Measurements from ENCODE around the gene PPP1R3C. TPM values are rescaled to one million over a fixed set of nuclear protein-coding genes. Genes with fewer than 3 reads are reported as not detected.
A peak's percentile ranks its signal among the peaks of the same experiment; 100 is the strongest.

Gene PPP1R3C
- total RNA-seq, 2 experiments from 2014 or later: not detected

- Histone ChIP-seq H3K9me3 (ENCODE audit: low read length) (no peaks in the 10 kb centered on the region), H3K4me1 (ENCODE audit: insufficient read depth, low read length, poor library complexity, severe bottlenecking) (no peaks in the 10 kb centered on the region), H3K27ac (ENCODE audit: low read depth, low read length, poor library complexity, severe bottlenecking) (no peak overlapping the region), H2AFZ (ENCODE audit: low read length) (no peak overlapping the region), H3K4me3 (ENCODE audit: low read depth, low read length, poor library complexity, severe bottlenecking) (no peak overlapping the region), H4K20me1 (ENCODE audit: insufficient read depth, low read length) (no peaks in the 10 kb centered on the region), H3K79me2 (ENCODE audit: insufficient read depth, low read depth, low read length) (no peaks in the 10 kb centered on the region), H3K4me2 (ENCODE audit: low read length) (no peak overlapping the region), H3K36me3 (ENCODE audit: insufficient read depth, low read length) (no peaks in the 10 kb centered on the region), H3K9me2 (ENCODE audit: insufficient read depth, low read length) (no peaks in the 10 kb centered on the region)
- DNase-seq (ENCODE audit: low spot score): no peak
- BruUV-seq (replicated peaks): no TSS peak
- ChIA-PET POLR2A (interaction anchor here (0.6 to 0.7 kb wide), 2 partner anchors 14 to 321 kb away, joined by 3 read pairs; no protein-coding TSS in a partner anchor), CTCF (ENCODE audit: unreplicated experiment) (no interaction called here)
- TF ChIP-seq EZH2phosphoT487 (IDR thresholded peaks at IDR 0.05; ENCODE audit: borderline replicate concordance, low read depth, low read length): no peak
- TF ChIP-seq, protein P1, sequence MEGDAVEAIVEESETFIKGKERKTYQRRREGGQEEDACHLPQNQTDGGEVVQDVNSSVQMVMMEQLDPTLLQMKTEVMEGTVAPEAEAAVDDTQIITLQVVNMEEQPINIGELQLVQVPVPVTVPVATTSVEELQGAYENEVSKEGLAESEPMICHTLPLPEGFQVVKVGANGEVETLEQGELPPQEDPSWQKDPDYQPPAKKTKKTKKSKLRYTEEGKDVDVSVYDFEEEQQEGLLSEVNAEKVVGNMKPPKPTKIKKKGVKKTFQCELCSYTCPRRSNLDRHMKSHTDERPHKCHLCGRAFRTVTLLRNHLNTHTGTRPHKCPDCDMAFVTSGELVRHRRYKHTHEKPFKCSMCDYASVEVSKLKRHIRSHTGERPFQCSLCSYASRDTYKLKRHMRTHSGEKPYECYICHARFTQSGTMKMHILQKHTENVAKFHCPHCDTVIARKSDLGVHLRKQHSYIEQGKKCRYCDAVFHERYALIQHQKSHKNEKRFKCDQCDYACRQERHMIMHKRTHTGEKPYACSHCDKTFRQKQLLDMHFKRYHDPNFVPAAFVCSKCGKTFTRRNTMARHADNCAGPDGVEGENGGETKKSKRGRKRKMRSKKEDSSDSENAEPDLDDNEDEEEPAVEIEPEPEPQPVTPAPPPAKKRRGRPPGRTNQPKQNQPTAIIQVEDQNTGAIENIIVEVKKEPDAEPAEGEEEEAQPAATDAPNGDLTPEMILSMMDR (conservative IDR thresholded peaks at IDR 0.05; ENCODE audit: low read length): no peak
- intact Hi-C loops (cut with micrococcal nuclease; ENCODE audit: unreplicated experiment): loop anchor here (5.0 kb wide), 1 partner anchor 340 kb away; no protein-coding TSS in a partner anchor
Measured at GRCh38 chr10:91636892-91637291, 4.0 kb upstream of the PPP1R3C start.

DNA sequence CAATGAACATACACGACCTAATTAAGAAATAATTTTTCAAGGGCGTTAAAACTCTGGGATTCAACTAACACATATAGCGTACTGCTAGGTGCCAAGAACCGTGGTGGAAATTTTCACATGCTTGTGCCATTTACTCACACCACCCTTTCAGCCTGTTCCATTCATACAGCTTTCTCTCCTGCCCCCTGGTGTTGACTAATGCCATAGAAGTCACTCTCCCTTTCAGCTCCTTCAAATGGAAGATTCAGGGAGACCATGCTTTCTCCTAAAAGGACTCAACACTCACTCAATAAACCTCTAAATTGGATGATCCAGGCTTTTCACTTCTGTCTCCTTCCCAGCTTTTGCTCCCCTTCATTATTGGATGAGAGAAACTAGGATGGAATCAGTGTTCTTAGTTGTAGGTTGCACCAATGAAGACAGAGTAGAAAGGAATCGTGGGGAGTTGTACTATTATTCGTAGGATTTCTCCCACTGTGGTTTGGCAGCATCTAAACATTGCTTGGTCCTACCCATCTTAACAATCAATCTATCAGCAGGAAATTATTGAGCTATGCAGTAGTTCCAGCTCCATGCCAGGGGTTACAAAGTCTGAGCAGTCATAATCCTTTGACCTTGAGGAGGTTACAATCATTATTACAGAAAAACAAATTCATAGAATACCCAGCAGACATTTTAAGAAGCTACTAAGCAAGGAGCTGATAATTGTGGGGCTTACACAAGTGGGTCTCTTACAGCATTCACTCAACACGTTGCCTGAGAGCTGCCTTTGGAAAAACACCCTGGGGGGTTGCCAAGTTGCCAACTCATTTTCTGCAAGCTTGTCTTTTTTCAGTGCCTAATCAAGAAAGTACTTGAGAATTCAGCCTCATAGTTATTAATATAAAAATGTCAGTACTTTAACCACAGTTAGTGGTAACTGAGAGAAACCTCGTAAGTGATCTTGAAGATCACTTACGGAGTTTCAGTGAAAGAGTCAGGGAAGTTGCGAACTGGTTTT lies 2.8 kb upstream of the PPP1R3C start:
- Histone ChIP-seq H3K4me1 (ENCODE audit: insufficient read depth, low read length, poor library complexity, severe bottlenecking) (no peaks in the 10 kb centered on the region), H3K36me3 (ENCODE audit: insufficient read depth, low read length) (no peaks in the 10 kb centered on the region), H3K9me3 (ENCODE audit: low read length) (no peaks in the 10 kb centered on the region), H3K27ac (ENCODE audit: low read depth, low read length, poor library complexity, severe bottlenecking) (no peak overlapping the region), H2AFZ (ENCODE audit: low read length) (no peak overlapping the region), H4K20me1 (ENCODE audit: insufficient read depth, low read length) (no peaks in the 10 kb centered on the region), H3K4me2 (ENCODE audit: low read length) (no peak overlapping the region), H3K4me3 (ENCODE audit: low read depth, low read length, poor library complexity, severe bottlenecking) (no peak overlapping the region), H3K79me2 (ENCODE audit: insufficient read depth, low read depth, low read length) (no peaks in the 10 kb centered on the region), H3K9me2 (ENCODE audit: insufficient read depth, low read length) (no peaks in the 10 kb centered on the region)
- intact Hi-C loops (cut with micrococcal nuclease; ENCODE audit: unreplicated experiment): loop anchor here (5.0 kb wide), 1 partner anchor 338 kb away; no protein-coding TSS in a partner anchor
- DNase-seq (ENCODE audit: low spot score): peak; percentile 30
- CTCF ChIA-PET (ENCODE audit: unreplicated experiment): interaction anchor here (1.1 kb wide), 1 partner anchor 9 kb away, joined by 3 read pairs; no protein-coding TSS in a partner anchor
- POLR2A ChIA-PET: interaction anchor here (0.7 to 1.6 kb wide), 4 partner anchors 25 to 338 kb away, joined by 3 to 5 read pairs (median 4); no protein-coding TSS in a partner anchor
- BruUV-seq (replicated peaks): no TSS peak
- TF ChIP-seq, protein P1 (conservative IDR thresholded peaks at IDR 0.05; ENCODE audit: low read length): peak; percentile 74
- TF ChIP-seq EZH2phosphoT487 (IDR thresholded peaks at IDR 0.05; ENCODE audit: borderline replicate concordance, low read depth, low read length): no peak

Measured in OCI-LY7 (cell line).